ENCODE results near the gene TIGD6.

DNA sequence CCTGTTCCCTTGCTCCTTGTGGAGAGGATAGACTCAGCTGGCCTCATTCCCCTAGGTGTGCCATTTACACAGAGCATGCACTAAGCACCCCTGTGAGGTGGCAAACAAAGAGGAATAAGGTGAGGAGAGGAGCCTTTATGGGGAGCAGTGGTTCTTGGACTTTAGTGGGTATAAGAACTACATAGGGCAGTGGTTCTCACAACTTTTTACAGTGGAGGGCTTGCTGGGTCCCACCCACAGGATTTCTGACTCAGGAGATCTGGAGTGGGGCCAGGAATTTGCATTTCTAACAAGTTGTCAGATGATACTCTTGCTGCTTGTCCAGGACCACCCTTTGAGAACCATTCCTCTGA is 43.9 kb upstream of the TIGD6 start:
- TF ChIP-seq POLR2A (IDR thresholded peaks at IDR 0.05; ENCODE audit: extremely low read depth, insufficient read length): no peak
- TF ChIP-seq, protein P1, sequence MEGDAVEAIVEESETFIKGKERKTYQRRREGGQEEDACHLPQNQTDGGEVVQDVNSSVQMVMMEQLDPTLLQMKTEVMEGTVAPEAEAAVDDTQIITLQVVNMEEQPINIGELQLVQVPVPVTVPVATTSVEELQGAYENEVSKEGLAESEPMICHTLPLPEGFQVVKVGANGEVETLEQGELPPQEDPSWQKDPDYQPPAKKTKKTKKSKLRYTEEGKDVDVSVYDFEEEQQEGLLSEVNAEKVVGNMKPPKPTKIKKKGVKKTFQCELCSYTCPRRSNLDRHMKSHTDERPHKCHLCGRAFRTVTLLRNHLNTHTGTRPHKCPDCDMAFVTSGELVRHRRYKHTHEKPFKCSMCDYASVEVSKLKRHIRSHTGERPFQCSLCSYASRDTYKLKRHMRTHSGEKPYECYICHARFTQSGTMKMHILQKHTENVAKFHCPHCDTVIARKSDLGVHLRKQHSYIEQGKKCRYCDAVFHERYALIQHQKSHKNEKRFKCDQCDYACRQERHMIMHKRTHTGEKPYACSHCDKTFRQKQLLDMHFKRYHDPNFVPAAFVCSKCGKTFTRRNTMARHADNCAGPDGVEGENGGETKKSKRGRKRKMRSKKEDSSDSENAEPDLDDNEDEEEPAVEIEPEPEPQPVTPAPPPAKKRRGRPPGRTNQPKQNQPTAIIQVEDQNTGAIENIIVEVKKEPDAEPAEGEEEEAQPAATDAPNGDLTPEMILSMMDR (IDR thresholded peaks at IDR 0.05; ENCODE audit: low read depth, low read length): no peak
- no peak for TF ChIP-seq MAX (IDR thresholded peaks at IDR 0.05; ENCODE audit: low read depth, low read length)
